Lower leg skin (tissue), 3 donors: ENCODE results near the gene CLMN.

ENCODE experiments used
- CTCF ChIP-seq, 3 donors: fragments of 450-650 bp; IDR thresholded peaks; one replicate each; pipeline ENCODE4 v1.5.1; 2016; ENCODE audit warnings: antibody characterized with exemption in 3 of 3, mild to moderate bottlenecking in 3 of 3, moderate library complexity in 2 of 3
- POLR2A ChIP-seq, 2 donors: fragments of 450-650 bp; IDR thresholded peaks; one replicate each; pipeline ENCODE4 v1.6.1; 2016 to 2017; ENCODE audit warnings: antibody characterized with exemption in 2 of 2, mild to moderate bottlenecking in 1 of 2, moderate library complexity in 1 of 2

DNA sequence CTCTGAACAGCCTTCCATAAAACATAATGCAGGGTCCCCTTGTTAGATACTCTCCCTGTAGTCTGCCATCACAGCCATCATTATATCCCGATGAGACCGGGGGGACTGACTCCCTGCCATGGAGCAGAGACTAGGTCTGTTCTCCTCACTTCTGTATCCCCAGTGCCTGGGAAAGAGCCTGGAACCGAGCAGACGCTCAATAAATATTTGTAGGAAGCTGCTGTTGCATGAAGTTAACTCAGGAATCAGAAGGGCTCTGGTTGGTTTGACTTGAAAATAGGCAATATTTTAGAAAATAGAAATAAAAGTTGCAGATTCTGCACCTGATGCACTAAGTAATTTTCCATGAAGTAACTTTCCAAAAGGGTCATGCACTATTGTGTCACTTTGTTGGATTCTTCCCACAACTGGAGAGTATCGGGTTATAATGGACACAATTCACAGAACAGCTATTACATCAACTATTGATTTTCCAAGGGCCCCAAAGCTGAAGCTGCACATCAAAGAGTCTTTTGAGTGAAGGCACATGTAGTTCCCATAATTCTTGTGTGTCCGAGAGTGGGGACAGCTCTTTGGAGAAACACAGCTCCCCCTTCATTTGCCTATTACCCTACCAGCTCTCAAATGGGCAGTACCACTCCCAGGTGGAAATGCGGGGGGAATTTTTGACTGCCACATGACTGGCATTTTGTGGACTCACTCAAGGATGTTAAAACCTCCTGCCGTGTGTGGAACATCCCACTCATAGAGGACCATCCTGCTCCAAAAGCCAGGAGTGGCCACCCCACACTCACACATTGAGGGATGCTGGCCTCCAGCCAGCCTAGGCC, 18.8 kb downstream of the CLMN start:
- TF ChIP-seq CTCF (IDR thresholded peaks at IDR 0.05) (no peak), POLR2A (IDR thresholded peaks at IDR 0.05) (no peak)
